ENCODE data around the gene B3GNT9.

B3GNT9 gene

DNA sequence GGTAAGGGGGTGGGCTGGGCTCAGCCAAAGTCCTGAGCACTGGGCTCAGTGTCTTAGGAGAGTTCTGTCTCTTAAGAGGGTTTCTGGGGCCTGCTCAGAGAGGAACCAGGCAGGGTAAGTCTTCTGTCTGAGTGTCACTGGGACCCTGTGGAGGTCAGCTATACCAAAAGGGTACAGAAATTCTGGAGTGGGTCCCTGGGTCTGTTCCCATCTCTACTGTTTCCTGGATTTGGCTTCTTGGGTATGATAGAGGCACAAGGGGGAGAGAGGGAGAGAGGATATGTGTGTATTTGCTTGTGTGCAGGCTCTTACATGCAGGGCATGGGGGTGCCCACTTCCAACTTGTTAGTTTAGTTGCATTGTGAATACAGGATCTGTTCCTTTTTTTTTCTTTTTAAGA lies 42.7 kb upstream of the B3GNT9 start:
- Histone ChIP-seq H2AFZ (ENCODE audit: low read length) (no peak overlapping the region), H3K4me2 (ENCODE audit: low read depth, low read length, poor library complexity, severe bottlenecking) (peak overlapping the region; percentile 97), H3K4me3 (ENCODE audit: low read length, poor library complexity, severe bottlenecking) (peak overlapping the region; percentile 98), H3K79me2 (ENCODE audit: insufficient read depth, low read length) (peaks cover 50% of the 10 kb centered on the region), H4K20me1 (ENCODE audit: insufficient read depth, low read length, poor library complexity, severe bottlenecking) (peaks cover 32% of the 10 kb centered on the region), H3F3A (ENCODE audit: low read depth) (no peaks in the 10 kb centered on the region), H3K9me3 (ENCODE audit: insufficient read depth, low read depth, low read length) (no peaks in the 10 kb centered on the region), H3K36me3 (ENCODE audit: insufficient read depth, low read length) (peaks cover 33% of the 10 kb centered on the region; the same call in 1 of the 2 replicates), H3K4me1 (ENCODE audit: insufficient read depth, low read length, poor library complexity, severe bottlenecking) (peaks cover 21% of the 10 kb centered on the region), H3K9ac (ENCODE audit: low read depth, low read length, poor library complexity, severe bottlenecking) (peak overlapping the region; percentile 94), H3K27me3 (ENCODE audit: insufficient read depth, low read length, poor library complexity, severe bottlenecking) (no peaks in the 10 kb centered on the region), H3K9me2 (replicated peaks; ENCODE audit: low read depth, low read length) (no peaks in the 10 kb centered on the region)
- TF ChIP-seq EZH2phosphoT487 (IDR thresholded peaks at IDR 0.05; ENCODE audit: borderline replicate concordance), result no peak
- TF ChIP-seq, protein P1, sequence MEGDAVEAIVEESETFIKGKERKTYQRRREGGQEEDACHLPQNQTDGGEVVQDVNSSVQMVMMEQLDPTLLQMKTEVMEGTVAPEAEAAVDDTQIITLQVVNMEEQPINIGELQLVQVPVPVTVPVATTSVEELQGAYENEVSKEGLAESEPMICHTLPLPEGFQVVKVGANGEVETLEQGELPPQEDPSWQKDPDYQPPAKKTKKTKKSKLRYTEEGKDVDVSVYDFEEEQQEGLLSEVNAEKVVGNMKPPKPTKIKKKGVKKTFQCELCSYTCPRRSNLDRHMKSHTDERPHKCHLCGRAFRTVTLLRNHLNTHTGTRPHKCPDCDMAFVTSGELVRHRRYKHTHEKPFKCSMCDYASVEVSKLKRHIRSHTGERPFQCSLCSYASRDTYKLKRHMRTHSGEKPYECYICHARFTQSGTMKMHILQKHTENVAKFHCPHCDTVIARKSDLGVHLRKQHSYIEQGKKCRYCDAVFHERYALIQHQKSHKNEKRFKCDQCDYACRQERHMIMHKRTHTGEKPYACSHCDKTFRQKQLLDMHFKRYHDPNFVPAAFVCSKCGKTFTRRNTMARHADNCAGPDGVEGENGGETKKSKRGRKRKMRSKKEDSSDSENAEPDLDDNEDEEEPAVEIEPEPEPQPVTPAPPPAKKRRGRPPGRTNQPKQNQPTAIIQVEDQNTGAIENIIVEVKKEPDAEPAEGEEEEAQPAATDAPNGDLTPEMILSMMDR (conservative IDR thresholded peaks at IDR 0.05; ENCODE audit: low read length), result no peak

DNA sequence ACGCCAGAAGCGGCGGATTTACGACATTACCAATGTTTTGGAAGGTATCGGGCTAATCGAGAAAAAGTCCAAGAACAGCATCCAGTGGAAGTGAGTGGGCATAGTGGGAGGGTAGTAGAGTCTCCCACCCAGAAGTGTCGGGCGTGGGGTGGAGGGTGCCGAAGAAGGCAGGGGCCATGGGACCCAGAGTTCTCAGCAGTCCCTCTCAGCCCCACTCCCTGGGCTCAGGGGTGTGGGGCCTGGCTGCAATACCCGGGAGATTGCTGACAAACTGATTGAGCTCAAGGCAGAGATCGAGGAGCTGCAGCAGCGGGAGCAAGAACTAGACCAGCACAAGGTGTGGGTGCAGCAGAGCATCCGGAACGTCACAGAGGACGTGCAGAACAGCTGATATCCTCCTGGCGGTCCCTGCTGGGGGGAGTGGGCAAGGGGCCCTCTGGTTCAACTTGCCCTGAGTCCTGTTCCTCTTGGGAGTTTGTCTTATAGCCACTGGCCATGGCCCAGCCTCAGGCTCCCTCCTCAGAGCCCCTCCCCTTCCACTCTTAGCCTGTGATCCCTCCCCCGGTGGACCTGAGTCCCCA lies 42.1 kb upstream of the B3GNT9 start:
- Histone ChIP-seq H2AFZ (ENCODE audit: low read length) (no peak overlapping the region), H3K9me2 (replicated peaks; ENCODE audit: low read depth, low read length) (no peaks in the 10 kb centered on the region), H3K4me2 (ENCODE audit: low read depth, low read length, poor library complexity, severe bottlenecking) (peak overlapping the region; percentile 97), H3K4me1 (ENCODE audit: insufficient read depth, low read length, poor library complexity, severe bottlenecking) (peaks cover 21% of the 10 kb centered on the region), H4K20me1 (ENCODE audit: insufficient read depth, low read length, poor library complexity, severe bottlenecking) (peaks cover 32% of the 10 kb centered on the region), H3F3A (ENCODE audit: low read depth) (no peaks in the 10 kb centered on the region), H3K36me3 (ENCODE audit: insufficient read depth, low read length) (peaks cover 33% of the 10 kb centered on the region; the same call in 1 of the 2 replicates), H3K4me3 (ENCODE audit: low read length, poor library complexity, severe bottlenecking) (peak overlapping the region; percentile 98), H3K9ac (ENCODE audit: low read depth, low read length, poor library complexity, severe bottlenecking) (peak overlapping the region; percentile 94), H3K79me2 (ENCODE audit: insufficient read depth, low read length) (peaks cover 50% of the 10 kb centered on the region), H3K27me3 (ENCODE audit: insufficient read depth, low read length, poor library complexity, severe bottlenecking) (no peaks in the 10 kb centered on the region), H3K9me3 (ENCODE audit: insufficient read depth, low read depth, low read length) (no peaks in the 10 kb centered on the region)
- no peak for TF ChIP-seq EZH2phosphoT487 (IDR thresholded peaks at IDR 0.05; ENCODE audit: borderline replicate concordance)
- TF ChIP-seq, protein P1 (conservative IDR thresholded peaks at IDR 0.05; ENCODE audit: low read length), result no peak

DNA sequence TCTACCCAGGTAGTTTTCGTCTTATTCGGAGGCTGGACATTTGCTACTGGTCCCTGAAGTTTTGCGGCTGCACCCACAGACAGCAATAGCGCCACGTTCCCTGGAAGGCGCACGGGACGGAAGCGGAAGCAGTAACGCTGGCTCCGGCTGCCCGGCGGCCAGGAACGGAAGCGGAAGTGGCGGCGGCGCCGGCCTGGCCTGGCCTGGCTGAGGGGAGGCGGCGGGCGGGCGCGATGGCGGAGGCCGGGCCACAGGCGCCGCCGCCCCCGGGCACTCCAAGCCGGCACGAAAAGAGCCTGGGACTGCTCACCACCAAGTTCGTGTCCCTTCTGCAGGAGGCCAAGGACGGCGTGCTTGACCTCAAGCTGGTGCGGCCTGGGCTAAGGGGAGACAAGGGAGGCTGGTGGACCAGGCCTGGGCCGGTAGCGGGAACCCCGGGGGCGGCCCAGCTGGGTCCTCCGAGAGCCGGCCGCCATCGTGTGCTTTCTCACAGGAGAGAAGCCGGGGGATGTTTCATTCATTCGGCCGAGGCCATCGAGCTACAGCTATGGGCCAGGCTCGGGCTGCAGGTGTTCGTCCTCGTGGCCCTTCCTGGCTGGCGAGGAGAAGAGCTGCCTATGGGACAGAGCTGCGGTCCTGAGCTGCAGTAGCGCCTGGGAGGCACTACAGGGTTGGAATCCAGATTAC lies 41.3 kb upstream of the B3GNT9 start, which contains the start of gene E2F4:
E2F4 (plus strand) TSS at position 161 of the 687 bp plus-strand sequence; CDS start at position 234, 73 bp downstream.
- peak within 1 kb of the TSS; percentile 98 for H3K4me3 ChIP-seq (ENCODE audit: low read length, poor library complexity, severe bottlenecking)
- H3K9me3 ChIP-seq (ENCODE audit: insufficient read depth, low read depth, low read length), result no peaks in the 10 kb centered on the region
- peaks cover 32% of the 10 kb centered on the region for H4K20me1 ChIP-seq (ENCODE audit: insufficient read depth, low read length, poor library complexity, severe bottlenecking)
- peak within 1 kb of the TSS; percentile 71 for H2AFZ ChIP-seq (ENCODE audit: low read length)
- peak within 1 kb of the TSS; percentile 97 for H3K4me2 ChIP-seq (ENCODE audit: low read depth, low read length, poor library complexity, severe bottlenecking)
- TF ChIP-seq, protein P1 (conservative IDR thresholded peaks at IDR 0.05; ENCODE audit: low read length), result no peak
- TF ChIP-seq EZH2phosphoT487 (IDR thresholded peaks at IDR 0.05; ENCODE audit: borderline replicate concordance), result no peak
- H3K9me2 ChIP-seq (replicated peaks; ENCODE audit: low read depth, low read length), result no peaks in the 10 kb centered on the region
- peaks cover 21% of the 10 kb centered on the region for H3K4me1 ChIP-seq (ENCODE audit: insufficient read depth, low read length, poor library complexity, severe bottlenecking)
- H3K27me3 ChIP-seq (ENCODE audit: insufficient read depth, low read length, poor library complexity, severe bottlenecking), result no peaks in the 10 kb centered on the region
- H3F3A ChIP-seq (ENCODE audit: low read depth), result no peaks in the 10 kb centered on the region
- peaks cover 28% of the 10 kb centered on the region; the same call in 1 of the 2 replicates for H3K36me3 ChIP-seq (ENCODE audit: insufficient read depth, low read length)
- peak within 1 kb of the TSS; percentile 94 for H3K9ac ChIP-seq (ENCODE audit: low read depth, low read length, poor library complexity, severe bottlenecking)
- H3K79me2 ChIP-seq (ENCODE audit: insufficient read depth, low read length), result peaks cover 50% of the 10 kb centered on the region
